Hepatocyte (in vitro differentiated cells): Measurements from ENCODE around the gene FBXL7. TPM values are rescaled to one million over a fixed set of nuclear protein-coding genes. Genes with fewer than 3 reads are reported as not detected.

Source experiments
- DNase-seq: peaks from one replicate; pipeline ENCODE4 v3.0.0-alpha.2; 2016; ENCODE audit warnings: low spot score
- H2AFZ ChIP-seq: fragments of 200-600 bp; sonication (generic); 2 replicates; pipeline ENCODE4 v1.6.0; 2016; ENCODE audit warnings: antibody characterized with exemption, mild to moderate bottlenecking
- H3K27ac ChIP-seq: fragments of 200-600 bp; sonication (generic); 2 replicates; pipeline ENCODE4 v1.5.1; 2016; ENCODE audit warnings: mild to moderate bottlenecking
- H3K27me3 ChIP-seq: fragments of 200-600 bp; sonication (generic); 2 replicates; pipeline ENCODE4 v1.6.1; 2016
- H3K36me3 ChIP-seq: fragments of 200-600 bp; sonication (generic); replicated peaks from 2 replicates; pipeline ENCODE4 v1.5.1; 2016; ENCODE audit warnings: low read depth; ENCODE audit not compliant: insufficient read depth
- H3K4me1 ChIP-seq: fragments of 200-600 bp; sonication (generic); 2 replicates; pipeline ENCODE4 v1.5.1; 2016; ENCODE audit warnings: mild to moderate bottlenecking, moderate library complexity; ENCODE audit not compliant: insufficient read depth
- H3K4me2 ChIP-seq: fragments of 200-600 bp; sonication (generic); 2 replicates; pipeline ENCODE4 v1.6.0; 2016
- H3K4me3 ChIP-seq: fragments of 200-600 bp; sonication (generic); 2 replicates; pipeline ENCODE4 v1.5.1; 2016; ENCODE audit warnings: mild to moderate bottlenecking
- H3K79me2 ChIP-seq: fragments of 200-600 bp; sonication (generic); 2 replicates; pipeline ENCODE4 v1.6.0; 2017; ENCODE audit warnings: mild to moderate bottlenecking
- H3K9me2 ChIP-seq: fragments of 200-600 bp; sonication (generic); replicated peaks from 2 replicates; pipeline ENCODE4 v1.6.0; 2017; ENCODE audit warnings: mild to moderate bottlenecking; ENCODE audit not compliant: insufficient read depth
- H3K9me3 ChIP-seq: fragments of 200-600 bp; sonication (generic); 2 replicates; pipeline ENCODE4 v1.5.1; 2016; ENCODE audit warnings: low read depth, mild to moderate bottlenecking
- H4K20me1 ChIP-seq: fragments of 200-600 bp; sonication (generic); 2 replicates; pipeline ENCODE4 v1.6.0; 2016; ENCODE audit warnings: mild to moderate bottlenecking; ENCODE audit not compliant: insufficient read depth, poor library complexity, severe bottlenecking
- CTCF ChIP-seq: fragments of 200-600 bp; sonication (generic); IDR thresholded peaks from 2 replicates; pipeline ENCODE4 v1.5.1; 2016; ENCODE audit warnings: antibody characterized with exemption, mild to moderate bottlenecking; ENCODE audit not compliant: poor library complexity
- EZH2 ChIP-seq: fragments of 200-600 bp; sonication (generic); IDR thresholded peaks from 2 replicates; pipeline ENCODE4 v1.6.1; 2016; ENCODE audit warnings: antibody characterized with exemption, mild to moderate bottlenecking, borderline replicate concordance
- EZH2phosphoT487 ChIP-seq: fragments of 200-600 bp; sonication (generic); IDR thresholded peaks from one replicate; pipeline ENCODE4 v1.6.1; 2018; ENCODE audit warnings: antibody characterized with exemption, mild to moderate bottlenecking, low read depth, moderate library complexity; ENCODE audit not compliant: unreplicated experiment, severe bottlenecking
- WGBS: methylation state at CpG from one replicate; pipeline ENCODE4 v1.1.6; 2016; ENCODE audit warnings: low lambda C conversion rate; ENCODE audit errors: missing lambda C conversion rate; 5-methylcytosine and 5-hydroxymethylcytosine counted together
- polyA plus RNA-seq: library from polyadenylated mRNA; unstranded; fragments of >200 nt; fragmentation: Nextera tagmentation; extraction: Ambion mirVana; gene quantifications from 2 replicates; pipeline ENCODE4 v1.2.1, GENCODE V29; 2016
- total RNA-seq: library from RNA; depleted of rRNA; stranded (reverse); fragments of >200 nt; gene quantifications from 2 replicates; pipeline ENCODE4 v1.2.3, GENCODE V29; 2014

The FBXL7 gene
- total and polyA plus RNA-seq, 2 experiments from 2014 or later = 8.4 to 10.3 TPM

- WGBS = 86% methylated on average over 5 of the region's 5 CpGs
- Histone ChIP-seq H3K36me3 (no peaks in the 10 kb centered on the region), H3K4me2 (no peak overlapping the region), H3K4me1 (peaks cover 5% of the 10 kb centered on the region), H3K9me3 (no peaks in the 10 kb centered on the region), H2AFZ (no peak overlapping the region), H3K4me3 (no peak overlapping the region), H3K27ac (no peak overlapping the region), H3K9me2 (no peaks in the 10 kb centered on the region), H4K20me1 (no peaks in the 10 kb centered on the region), H3K79me2 (no peaks in the 10 kb centered on the region), H3K27me3 (no peaks in the 10 kb centered on the region)
- DNase-seq = no peak
- TF ChIP-seq EZH2 (no peak), CTCF (no peak), EZH2phosphoT487 (no peak)
These were observed 457.1 kb downstream of the FBXL7 start for GRCh38 chr5:15957124-15957523.

- no peaks in the 10 kb centered on the region for H3K79me2 ChIP-seq
These were observed 459.6 kb downstream of the FBXL7 start for GRCh38 chr5:15959370-15960164.

GRCh38 chr5:15966066-15966640 lies 466.2 kb downstream of the FBXL7 start:
- H3K27me3 ChIP-seq = no peaks in the 10 kb centered on the region
- H2AFZ ChIP-seq = no peak overlapping the region
- 59% methylated on average over 6 of the region's 6 CpGs for WGBS
- no peaks in the 10 kb centered on the region for H3K9me2 ChIP-seq
- no peaks in the 10 kb centered on the region for H3K79me2 ChIP-seq
- no peak overlapping the region for H3K4me3 ChIP-seq
- DNase-seq = no peak
- H3K36me3 ChIP-seq = no peaks in the 10 kb centered on the region
- no peak for TF ChIP-seq EZH2
- no peak for TF ChIP-seq EZH2phosphoT487
- TF ChIP-seq CTCF = no peak
- H3K4me1 ChIP-seq = peaks cover 4% of the 10 kb centered on the region
- H4K20me1 ChIP-seq = no peaks in the 10 kb centered on the region
- H3K9me3 ChIP-seq = no peaks in the 10 kb centered on the region
- H3K4me2 ChIP-seq = no peak overlapping the region
- H3K27ac ChIP-seq = no peak overlapping the region

More at GRCh38 chr5:15959370-15960164, 459.6 kb downstream of the FBXL7 start:
- Histone ChIP-seq H3K4me3 (no peak overlapping the region), H3K27me3 (no peaks in the 10 kb centered on the region), H3K9me2 (no peaks in the 10 kb centered on the region), H2AFZ (no peak overlapping the region), H3K4me1 (peaks cover 5% of the 10 kb centered on the region), H4K20me1 (no peaks in the 10 kb centered on the region), H3K9me3 (no peaks in the 10 kb centered on the region), H3K36me3 (no peaks in the 10 kb centered on the region), H3K27ac (peak overlapping the region; percentile 51), H3K4me2 (peak overlapping the region; percentile 9)
- TF ChIP-seq EZH2 = no peak
- no peak for TF ChIP-seq EZH2phosphoT487
- TF ChIP-seq CTCF = no peak
- DNase-seq = peak; percentile 69
- 56% methylated on average over 7 of the region's 7 CpGs for WGBS
